ENCODE measurements around the gene FES. TPM values are rescaled to one million over a fixed set of nuclear protein-coding genes. Genes with fewer than 3 reads are reported as not detected.
"Not testable (repeated sequence)": the region's sequence is repeated elsewhere in the genome, so short reads cannot be mapped to it uniquely, and the experiment has no call there.

The FES gene
- total RNA-seq, 2 experiments from 2014 or later = 3.2 to 3.3 TPM

DNA sequence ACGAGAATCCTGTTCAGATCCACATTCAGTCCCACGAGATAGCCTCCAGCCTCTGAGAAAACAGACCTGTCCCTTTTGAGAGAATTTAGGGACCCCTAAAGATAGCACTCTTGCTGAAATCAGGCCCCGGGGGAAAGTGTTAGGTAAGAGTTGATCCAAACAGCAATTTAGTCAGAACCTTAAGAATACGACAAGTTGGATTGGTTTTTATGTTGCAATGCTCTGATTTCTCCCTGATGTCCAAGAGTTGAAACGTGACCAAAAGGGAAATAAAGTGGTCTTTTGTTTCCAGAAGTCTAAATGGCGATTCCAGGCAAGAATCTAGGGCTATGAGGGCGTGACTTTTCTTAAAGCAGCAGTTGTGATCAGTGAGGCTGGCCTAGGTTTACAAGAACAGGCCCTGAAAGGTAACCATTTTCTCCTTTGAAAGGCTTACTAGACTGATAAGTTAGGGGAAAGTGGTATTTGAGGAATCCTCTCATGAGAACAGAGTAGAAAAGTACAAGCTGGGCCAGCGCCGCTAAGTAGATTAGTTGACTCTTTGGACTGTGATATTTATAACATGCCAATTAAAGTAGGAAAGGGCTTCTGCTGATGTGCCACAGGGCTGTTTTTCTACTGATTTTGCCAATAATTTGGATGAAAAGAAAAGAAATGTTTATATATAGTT is 23.7 kb downstream of the FES start:
- Histone ChIP-seq H2AFZ (ENCODE audit: low read length) (no peak overlapping the region), H3K9me2 (ENCODE audit: insufficient read depth, low read length) (no peaks in the 10 kb centered on the region), H3K4me2 (ENCODE audit: low read length) (no peak overlapping the region), H3K9me3 (ENCODE audit: low read length) (no peaks in the 10 kb centered on the region), H3K27ac (ENCODE audit: low read depth, low read length, poor library complexity, severe bottlenecking) (no peak overlapping the region), H4K20me1 (ENCODE audit: insufficient read depth, low read length) (no peaks in the 10 kb centered on the region), H3K4me1 (ENCODE audit: insufficient read depth, low read length, poor library complexity, severe bottlenecking) (peaks cover 12% of the 10 kb centered on the region), H3K79me2 (ENCODE audit: insufficient read depth, low read depth, low read length) (no peaks in the 10 kb centered on the region), H3K36me3 (ENCODE audit: insufficient read depth, low read length) (no peaks in the 10 kb centered on the region), H3K4me3 (ENCODE audit: low read depth, low read length, poor library complexity, severe bottlenecking) (no peak overlapping the region)
- intact Hi-C loops (cut with micrococcal nuclease; ENCODE audit: unreplicated experiment) = no loop called here
- TF ChIP-seq, protein P1, sequence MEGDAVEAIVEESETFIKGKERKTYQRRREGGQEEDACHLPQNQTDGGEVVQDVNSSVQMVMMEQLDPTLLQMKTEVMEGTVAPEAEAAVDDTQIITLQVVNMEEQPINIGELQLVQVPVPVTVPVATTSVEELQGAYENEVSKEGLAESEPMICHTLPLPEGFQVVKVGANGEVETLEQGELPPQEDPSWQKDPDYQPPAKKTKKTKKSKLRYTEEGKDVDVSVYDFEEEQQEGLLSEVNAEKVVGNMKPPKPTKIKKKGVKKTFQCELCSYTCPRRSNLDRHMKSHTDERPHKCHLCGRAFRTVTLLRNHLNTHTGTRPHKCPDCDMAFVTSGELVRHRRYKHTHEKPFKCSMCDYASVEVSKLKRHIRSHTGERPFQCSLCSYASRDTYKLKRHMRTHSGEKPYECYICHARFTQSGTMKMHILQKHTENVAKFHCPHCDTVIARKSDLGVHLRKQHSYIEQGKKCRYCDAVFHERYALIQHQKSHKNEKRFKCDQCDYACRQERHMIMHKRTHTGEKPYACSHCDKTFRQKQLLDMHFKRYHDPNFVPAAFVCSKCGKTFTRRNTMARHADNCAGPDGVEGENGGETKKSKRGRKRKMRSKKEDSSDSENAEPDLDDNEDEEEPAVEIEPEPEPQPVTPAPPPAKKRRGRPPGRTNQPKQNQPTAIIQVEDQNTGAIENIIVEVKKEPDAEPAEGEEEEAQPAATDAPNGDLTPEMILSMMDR (conservative IDR thresholded peaks at IDR 0.05; ENCODE audit: low read length) = no peak
- no peak for TF ChIP-seq EZH2phosphoT487 (IDR thresholded peaks at IDR 0.05; ENCODE audit: borderline replicate concordance, low read depth, low read length)
- POLR2A ChIA-PET = no interaction called here
- no peak for DNase-seq (ENCODE audit: low spot score)
- BruUV-seq (replicated peaks) = no TSS peak
- CTCF ChIA-PET (ENCODE audit: unreplicated experiment) = no interaction called here

DNA sequence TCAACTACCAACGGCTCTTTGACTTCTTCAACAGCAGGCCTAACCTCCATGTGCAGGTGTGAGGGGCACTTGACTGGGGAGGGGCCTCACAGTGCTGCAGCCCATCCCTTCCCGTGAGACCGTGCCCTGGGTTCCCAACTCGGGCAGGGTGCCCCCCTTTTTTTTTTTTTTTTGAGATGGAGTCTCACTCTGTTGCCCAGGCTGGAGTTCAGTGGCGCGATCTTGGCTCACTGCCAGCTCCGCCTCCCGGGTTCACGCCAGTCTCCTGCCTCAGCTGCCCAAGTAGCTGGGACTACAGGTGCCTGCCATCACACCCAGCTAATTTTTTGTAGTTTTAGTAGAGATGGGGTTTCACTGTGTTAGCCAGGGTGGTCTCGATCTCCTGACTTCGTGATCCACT is 25.1 kb downstream of the FES start:
- BruUV-seq (replicated peaks); H4K20me1 ChIP-seq (ENCODE audit: insufficient read depth, low read length); H3K27ac ChIP-seq (ENCODE audit: low read depth, low read length, poor library complexity, severe bottlenecking); H3K4me1 ChIP-seq (ENCODE audit: insufficient read depth, low read length, poor library complexity, severe bottlenecking); H3K4me2 ChIP-seq (ENCODE audit: low read length); H3K9me2 ChIP-seq (ENCODE audit: insufficient read depth, low read length); DNase-seq (ENCODE audit: low spot score); H3K79me2 ChIP-seq (ENCODE audit: insufficient read depth, low read depth, low read length); intact Hi-C loops (cut with micrococcal nuclease; ENCODE audit: unreplicated experiment); H3K36me3 ChIP-seq (ENCODE audit: insufficient read depth, low read length); CTCF ChIA-PET (ENCODE audit: unreplicated experiment); H3K9me3 ChIP-seq (ENCODE audit: low read length); H2AFZ ChIP-seq (ENCODE audit: low read length); H3K4me3 ChIP-seq (ENCODE audit: low read depth, low read length, poor library complexity, severe bottlenecking): not testable (repeated sequence)
- POLR2A ChIA-PET = interaction anchor here (0.7 kb wide), 2 partner anchors 26 to 70 kb away, joined by 3 to 9 read pairs; partner anchors contain the start of gene UNC45A

DNA sequence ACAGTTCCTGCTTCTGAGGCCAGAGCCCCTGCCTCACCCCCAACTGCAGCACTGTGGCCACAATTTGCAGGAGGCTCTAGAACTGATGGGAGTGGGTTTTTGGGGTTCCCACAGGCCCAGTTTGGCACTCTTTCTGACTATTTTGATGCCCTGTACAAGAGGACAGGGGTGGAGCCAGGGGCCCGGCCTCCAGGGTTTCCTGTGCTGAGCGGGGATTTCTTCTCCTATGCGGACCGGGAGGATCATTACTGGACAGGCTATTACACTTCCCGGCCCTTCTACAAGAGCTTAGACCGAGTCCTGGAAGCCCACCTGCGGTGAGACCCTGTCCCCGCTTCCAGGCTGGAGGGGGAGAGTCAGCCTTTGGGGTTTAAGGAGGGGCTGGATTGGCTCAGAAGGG is 25.7 kb downstream of the FES start:
- intact Hi-C loops (cut with micrococcal nuclease; ENCODE audit: unreplicated experiment) = no loop called here
- TF ChIP-seq EZH2phosphoT487 (IDR thresholded peaks at IDR 0.05; ENCODE audit: borderline replicate concordance, low read depth, low read length) = no peak
- TF ChIP-seq, protein P1 (conservative IDR thresholded peaks at IDR 0.05; ENCODE audit: low read length) = no peak
- no TSS peak for BruUV-seq (replicated peaks)
- H3K4me1 ChIP-seq (ENCODE audit: insufficient read depth, low read length, poor library complexity, severe bottlenecking) = peaks cover 5% of the 10 kb centered on the region
- no peak overlapping the region for H3K27ac ChIP-seq (ENCODE audit: low read depth, low read length, poor library complexity, severe bottlenecking)
- ChIA-PET POLR2A (interaction anchor here (0.7 kb wide), 2 partner anchors 25 to 69 kb away, joined by 3 to 9 read pairs; partner anchors contain the start of gene UNC45A), CTCF (ENCODE audit: unreplicated experiment) (no interaction called here)
- H3K4me3 ChIP-seq (ENCODE audit: low read depth, low read length, poor library complexity, severe bottlenecking) = no peak overlapping the region
- no peaks in the 10 kb centered on the region for H3K9me2 ChIP-seq (ENCODE audit: insufficient read depth, low read length)
- H3K36me3 ChIP-seq (ENCODE audit: insufficient read depth, low read length) = no peaks in the 10 kb centered on the region
- no peak overlapping the region for H2AFZ ChIP-seq (ENCODE audit: low read length)
- no peaks in the 10 kb centered on the region for H3K79me2 ChIP-seq (ENCODE audit: insufficient read depth, low read depth, low read length)
- no peak for DNase-seq (ENCODE audit: low spot score)
- H3K9me3 ChIP-seq (ENCODE audit: low read length) = no peaks in the 10 kb centered on the region
- H4K20me1 ChIP-seq (ENCODE audit: insufficient read depth, low read length) = no peaks in the 10 kb centered on the region
- H3K4me2 ChIP-seq (ENCODE audit: low read length) = no peak overlapping the region

Measured in OCI-LY7 (cell line).